ENCODE data around the gene FAM184B.

DNA sequence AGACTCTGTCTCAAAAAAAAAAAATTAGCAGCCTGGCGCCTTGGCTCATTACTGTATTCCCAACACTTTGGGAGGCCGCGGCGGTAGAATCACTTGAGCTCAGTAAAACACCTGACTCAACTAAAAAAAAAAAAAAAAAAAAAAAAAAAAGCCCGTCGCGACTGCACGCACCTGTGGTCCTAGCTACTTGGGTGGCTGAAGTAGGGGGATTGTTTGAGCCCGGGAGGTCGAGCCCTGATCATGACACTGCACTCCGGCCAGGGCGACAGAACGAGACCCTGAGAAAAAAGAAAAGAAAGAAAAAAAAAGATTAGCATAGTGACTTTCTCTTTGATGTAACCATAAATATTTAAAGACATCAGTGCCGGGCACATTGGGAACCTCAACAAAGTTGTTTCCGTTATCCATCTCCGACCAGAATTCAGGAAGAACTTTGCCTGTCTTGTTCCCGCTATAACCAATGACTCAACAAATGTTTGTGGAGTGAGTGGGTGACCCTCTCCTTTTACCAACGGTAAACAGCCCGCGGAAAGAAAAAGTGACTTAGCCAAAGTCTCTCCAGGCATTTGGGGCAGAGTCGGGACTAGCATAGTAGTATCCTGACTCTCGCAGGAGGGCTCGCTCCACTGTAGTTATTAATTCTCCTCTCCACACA is 167.5 kb downstream of the FAM184B start:
- no peak for TF ChIP-seq POLR2A (IDR thresholded peaks at IDR 0.05)
- TF ChIP-seq, protein P1, sequence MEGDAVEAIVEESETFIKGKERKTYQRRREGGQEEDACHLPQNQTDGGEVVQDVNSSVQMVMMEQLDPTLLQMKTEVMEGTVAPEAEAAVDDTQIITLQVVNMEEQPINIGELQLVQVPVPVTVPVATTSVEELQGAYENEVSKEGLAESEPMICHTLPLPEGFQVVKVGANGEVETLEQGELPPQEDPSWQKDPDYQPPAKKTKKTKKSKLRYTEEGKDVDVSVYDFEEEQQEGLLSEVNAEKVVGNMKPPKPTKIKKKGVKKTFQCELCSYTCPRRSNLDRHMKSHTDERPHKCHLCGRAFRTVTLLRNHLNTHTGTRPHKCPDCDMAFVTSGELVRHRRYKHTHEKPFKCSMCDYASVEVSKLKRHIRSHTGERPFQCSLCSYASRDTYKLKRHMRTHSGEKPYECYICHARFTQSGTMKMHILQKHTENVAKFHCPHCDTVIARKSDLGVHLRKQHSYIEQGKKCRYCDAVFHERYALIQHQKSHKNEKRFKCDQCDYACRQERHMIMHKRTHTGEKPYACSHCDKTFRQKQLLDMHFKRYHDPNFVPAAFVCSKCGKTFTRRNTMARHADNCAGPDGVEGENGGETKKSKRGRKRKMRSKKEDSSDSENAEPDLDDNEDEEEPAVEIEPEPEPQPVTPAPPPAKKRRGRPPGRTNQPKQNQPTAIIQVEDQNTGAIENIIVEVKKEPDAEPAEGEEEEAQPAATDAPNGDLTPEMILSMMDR (IDR thresholded peaks at IDR 0.05): no peak

Data from lower leg skin (tissue), 3 donors.